RWPE1 (cell line): ENCODE data around the gene RBBP8NL.

Source experiments
- CTCF ChIA-PET: fragments of 350-600 bp; sonication (Branson Sonifier 250); formaldehyde crosslinking; extraction: SDS; loops from one replicate; lab custom pipeline; 2021; lab: Yijun Ruan, JAX
- POLR2A ChIA-PET: fragments of 400-600 bp; formaldehyde crosslinking; extraction: SDS; loops from one replicate; lab custom pipeline; 2020; ENCODE audit warnings: antibody characterized with exemption; ENCODE audit not compliant: low non-redundant PET; lab: Yijun Ruan, JAX
- DNase-seq: peaks from one replicate; pipeline ENCODE4 v3.0.0; 2012; ENCODE audit warnings: low spot score
- H3K27ac ChIP-seq: fragments of 450-650 bp; 2 replicates; pipeline ENCODE4 v1.5.1; 2017
- TF ChIP-seq, protein P1 (sequence below): fragments of 450-650 bp; conservative IDR thresholded peaks from 2 replicates; pipeline ENCODE4 v1.5.1; 2017; ENCODE audit warnings: low read depth, mild to moderate bottlenecking

RBBP8NL gene

DNA sequence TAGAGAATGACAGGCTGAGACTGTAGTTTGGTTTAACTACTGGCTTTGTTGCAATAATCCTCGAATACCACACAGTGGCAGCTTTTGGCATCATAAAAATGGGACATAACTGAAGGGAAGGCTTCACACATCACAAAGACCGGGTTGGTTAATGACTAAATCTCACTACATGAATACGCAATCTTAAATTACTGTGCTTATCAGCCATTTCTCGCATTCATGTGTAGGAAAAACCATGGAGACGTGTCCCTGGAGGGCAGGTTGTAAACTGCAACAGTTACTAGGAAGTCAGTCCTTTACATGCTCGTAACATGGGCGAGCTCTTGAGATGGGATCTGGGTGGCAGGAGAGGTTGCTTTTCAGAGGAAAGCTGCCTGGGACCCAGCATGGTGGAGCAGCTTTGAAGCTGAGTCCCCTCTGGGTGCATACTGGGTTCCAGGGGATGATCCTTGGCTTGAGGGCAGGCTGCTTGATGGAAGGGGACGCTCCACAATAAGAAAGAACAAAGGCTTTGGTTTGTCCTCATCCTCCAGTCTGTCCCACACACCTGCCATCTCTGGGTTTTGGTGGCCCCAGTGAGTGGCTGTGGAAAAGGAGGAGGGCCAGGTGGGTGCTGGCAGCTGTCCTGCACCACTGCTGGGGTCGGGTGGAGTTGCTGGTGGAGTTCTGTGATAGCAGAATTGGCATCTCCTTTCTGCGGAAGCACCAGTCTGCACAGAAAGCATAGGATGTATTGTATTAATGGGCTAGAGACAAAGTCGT is 38.3 kb downstream of the RBBP8NL start:
- TF ChIP-seq, protein P1, sequence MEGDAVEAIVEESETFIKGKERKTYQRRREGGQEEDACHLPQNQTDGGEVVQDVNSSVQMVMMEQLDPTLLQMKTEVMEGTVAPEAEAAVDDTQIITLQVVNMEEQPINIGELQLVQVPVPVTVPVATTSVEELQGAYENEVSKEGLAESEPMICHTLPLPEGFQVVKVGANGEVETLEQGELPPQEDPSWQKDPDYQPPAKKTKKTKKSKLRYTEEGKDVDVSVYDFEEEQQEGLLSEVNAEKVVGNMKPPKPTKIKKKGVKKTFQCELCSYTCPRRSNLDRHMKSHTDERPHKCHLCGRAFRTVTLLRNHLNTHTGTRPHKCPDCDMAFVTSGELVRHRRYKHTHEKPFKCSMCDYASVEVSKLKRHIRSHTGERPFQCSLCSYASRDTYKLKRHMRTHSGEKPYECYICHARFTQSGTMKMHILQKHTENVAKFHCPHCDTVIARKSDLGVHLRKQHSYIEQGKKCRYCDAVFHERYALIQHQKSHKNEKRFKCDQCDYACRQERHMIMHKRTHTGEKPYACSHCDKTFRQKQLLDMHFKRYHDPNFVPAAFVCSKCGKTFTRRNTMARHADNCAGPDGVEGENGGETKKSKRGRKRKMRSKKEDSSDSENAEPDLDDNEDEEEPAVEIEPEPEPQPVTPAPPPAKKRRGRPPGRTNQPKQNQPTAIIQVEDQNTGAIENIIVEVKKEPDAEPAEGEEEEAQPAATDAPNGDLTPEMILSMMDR: no peak
- DNase-seq: no peak
- peak overlapping the region; percentile 88 for H3K27ac ChIP-seq
- ChIA-PET CTCF (interaction anchor here (0.6 to 1.3 kb wide), 4 partner anchors 22 to 228 kb away, joined by 3 to 4 read pairs (median 3); partner anchors contain the start of gene LAMA5), POLR2A (interaction anchor here (0.9 to 1.6 kb wide), 2 partner anchors 21 to 39 kb away, joined by 3 to 4 read pairs; no protein-coding TSS in a partner anchor)

DNA sequence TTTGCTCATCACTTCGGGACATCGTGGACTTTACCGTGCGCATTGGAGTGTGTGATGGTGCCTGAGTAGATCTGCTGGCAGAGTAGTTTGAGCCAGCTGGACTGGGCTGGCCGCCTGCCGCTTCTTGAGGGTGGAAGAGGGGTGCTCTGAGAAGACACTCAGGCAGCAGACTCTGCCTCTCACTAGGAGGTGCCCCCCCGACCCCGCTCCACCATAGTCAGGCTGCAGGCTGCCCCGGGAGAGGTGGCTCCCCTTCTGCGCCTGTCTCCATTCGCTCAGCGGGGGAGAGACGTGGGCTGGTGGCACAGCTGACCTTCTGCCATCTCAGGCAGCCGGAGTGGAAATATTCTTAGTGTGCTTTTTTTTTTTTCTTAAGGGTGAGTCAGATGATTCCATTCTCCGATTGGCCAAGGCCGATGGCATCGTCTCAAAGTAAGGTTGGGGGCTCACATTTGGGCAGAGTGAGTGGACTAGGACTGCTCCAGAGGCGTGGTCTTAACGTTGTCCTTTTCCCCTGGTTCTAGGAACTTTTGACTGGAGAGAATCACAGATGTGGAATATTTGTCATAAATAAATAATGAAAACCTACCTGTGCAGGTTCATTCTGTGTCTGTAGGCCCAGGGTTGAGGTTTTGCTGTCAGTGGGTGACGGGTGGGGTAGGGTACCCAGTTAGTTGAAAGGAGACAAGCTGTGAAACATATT is 39.3 kb downstream of the RBBP8NL start:
- POLR2A ChIA-PET: interaction anchor here (0.7 to 1.6 kb wide), 5 partner anchors 11 to 1185 kb away, joined by 3 to 9 read pairs (median 4); no protein-coding TSS in a partner anchor
- H3K27ac ChIP-seq: peak overlapping the region; percentile 88
- TF ChIP-seq, protein P1: no peak
- no peak for DNase-seq
- CTCF ChIA-PET: interaction anchor here (0.5 to 1.3 kb wide), 4 partner anchors 21 to 1174 kb away, joined by 3 to 4 read pairs (median 3); partner anchors contain the start of gene LAMA5

DNA sequence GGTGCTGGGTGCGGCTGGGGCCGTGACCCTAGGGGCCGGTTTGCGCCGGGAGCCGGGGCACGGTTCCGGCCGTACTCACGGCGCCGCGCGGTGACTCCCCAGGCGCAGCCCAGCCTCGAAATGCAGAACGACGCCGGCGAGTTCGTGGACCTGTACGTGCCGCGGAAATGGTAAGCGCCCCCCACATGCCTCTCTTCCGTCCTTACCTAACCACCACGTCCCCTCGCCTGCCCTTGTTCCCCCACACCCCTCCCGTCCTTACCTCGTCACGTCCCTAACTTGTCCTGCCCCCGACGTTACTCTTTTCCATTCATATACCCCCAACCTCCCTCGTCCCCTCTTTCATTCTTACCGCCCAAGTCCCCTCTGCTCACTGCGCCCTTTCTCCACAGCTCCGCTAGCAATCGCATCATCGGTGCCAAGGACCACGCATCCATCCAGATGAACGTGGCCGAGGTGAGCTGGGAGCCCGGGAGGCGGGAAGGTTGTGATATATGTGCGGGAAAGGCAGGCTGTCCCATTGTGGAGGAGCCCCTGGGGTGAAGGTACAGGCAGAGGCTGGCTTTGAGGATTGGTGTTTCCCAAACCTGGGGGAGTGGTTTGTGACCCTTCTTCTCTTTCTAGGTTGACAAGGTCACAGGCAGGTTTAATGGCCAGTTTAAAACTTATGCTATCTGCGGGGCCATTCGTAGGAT is 40.0 kb downstream of the RBBP8NL start:
- TF ChIP-seq, protein P1: no peak
- no peak for DNase-seq
- H3K27ac ChIP-seq: peak overlapping the region; percentile 88
- ChIA-PET CTCF (interaction anchor here (0.6 to 2.6 kb wide), 3 partner anchors 18 to 1174 kb away, joined by 3 to 10 read pairs (median 6); no protein-coding TSS in a partner anchor), POLR2A (interaction anchor here (0.6 to 1.6 kb wide), 10 partner anchors 10 to 1186 kb away, joined by 3 to 9 read pairs (median 4); no protein-coding TSS in a partner anchor)

DNA sequence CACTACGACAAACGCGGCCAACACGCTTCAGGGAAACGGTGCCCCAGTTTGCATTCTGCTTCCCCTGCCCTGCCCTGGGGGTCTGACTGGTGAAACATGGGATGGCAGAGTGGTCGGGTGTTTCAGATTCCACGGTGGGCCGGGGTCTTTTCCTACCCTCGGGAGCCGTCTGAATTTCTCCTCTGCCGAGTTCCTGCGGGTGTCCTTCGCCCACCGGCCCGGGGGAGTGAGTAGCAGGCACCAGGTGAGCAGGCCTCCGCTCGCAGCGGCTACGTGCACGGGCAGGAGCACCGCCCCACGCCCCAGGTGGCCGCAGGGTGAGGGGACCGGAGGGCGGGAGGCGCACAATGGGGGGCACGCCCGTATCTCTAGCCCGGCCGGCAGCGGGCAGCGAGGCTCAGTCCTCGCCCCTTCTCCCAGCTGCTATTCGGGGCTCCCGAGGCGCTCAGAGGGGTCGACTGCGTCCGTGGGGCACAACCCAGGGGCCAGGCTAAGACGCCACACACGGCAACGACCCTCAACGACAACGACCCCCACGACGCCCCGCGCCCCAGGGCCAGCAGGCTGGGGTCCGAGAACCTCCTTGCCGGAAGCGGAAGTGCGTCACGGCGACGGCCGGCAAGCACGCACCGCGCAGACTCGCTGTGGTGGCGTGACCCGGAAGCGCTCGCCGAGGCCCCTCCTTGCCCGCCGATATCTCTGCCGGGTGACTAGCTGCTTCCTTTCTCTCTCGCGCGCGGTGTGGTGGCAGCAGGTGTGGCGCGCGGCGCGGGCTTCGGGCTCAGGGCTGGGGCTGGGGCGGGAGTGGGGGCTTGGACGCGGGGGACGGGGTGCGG is 40.7 kb downstream of the RBBP8NL start, which contains the start of gene RPS21:
Gene RPS21, plus strand, starts transcription at position 721 of the 836 bp plus-strand sequence. CDS start 236 bp downstream, outside the sequence.
- ChIA-PET POLR2A (interaction anchor here (0.5 to 1.5 kb wide), 14 partner anchors 8 to 489 kb away, joined by 3 to 9 read pairs (median 3); no protein-coding TSS in a partner anchor), CTCF (interaction anchor here (0.7 to 2.6 kb wide), 4 partner anchors 18 to 81 kb away, joined by 3 to 10 read pairs (median 4); no protein-coding TSS in a partner anchor)
- H3K27ac ChIP-seq: peak within 1 kb of the TSS; percentile 88
- TF ChIP-seq, protein P1: no peak
- DNase-seq: peak; percentile 94

DNA sequence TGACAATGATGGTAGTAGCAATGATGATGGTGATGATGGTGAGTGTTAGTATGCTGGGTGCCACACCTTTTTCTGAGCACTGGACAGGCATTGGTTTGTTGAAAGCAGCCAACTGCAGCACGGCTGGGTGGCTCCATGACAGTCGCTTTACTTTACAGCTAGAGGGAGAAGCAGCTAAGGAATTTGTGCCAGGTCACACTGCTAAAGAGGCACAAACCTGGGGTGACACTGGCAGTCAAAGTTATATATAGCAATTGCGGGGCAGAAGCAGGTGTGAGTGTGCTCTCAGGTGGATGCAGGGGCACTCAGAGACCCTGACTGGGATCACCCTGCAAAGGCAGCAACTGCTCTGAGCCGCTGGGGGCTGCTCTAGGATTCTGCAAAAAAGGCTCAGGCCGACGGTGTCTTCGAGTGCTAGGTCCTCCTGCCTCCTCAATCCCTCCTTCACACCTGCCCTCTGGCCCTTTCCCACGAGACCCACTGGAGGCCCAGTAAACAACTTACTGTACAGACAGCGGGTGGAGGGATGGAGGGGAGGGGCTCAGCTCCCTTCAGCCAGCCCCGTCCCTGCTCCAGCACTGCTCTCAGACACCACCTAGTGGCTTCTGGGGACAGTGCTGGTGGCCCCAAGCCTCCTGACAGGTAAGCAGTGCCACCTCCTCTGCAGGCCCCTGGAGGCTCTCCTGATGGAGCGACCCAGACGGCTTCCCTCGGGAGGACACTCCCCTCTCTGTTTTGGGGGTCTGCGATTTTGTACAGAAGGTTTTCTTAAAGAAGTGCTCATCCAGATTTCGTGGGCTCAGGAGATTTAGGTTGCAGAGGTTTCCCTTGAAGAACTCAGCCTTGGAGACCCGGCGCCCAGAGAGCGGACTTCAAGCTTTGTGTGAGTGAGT is 44.8 kb downstream of the RBBP8NL start:
- ChIA-PET POLR2A (interaction anchor here (0.5 to 2.8 kb wide), 5 partner anchors 13 to 500 kb away, joined by 4 to 22 read pairs (median 5); partner anchors contain the start of gene LAMA5), CTCF (interaction anchor here (0.5 to 3.7 kb wide), 27 partner anchors 8 to 1323 kb away, joined by 3 to 173 read pairs (median 4); partner anchors contain the start of genes ADRM1 and LAMA5)
- DNase-seq: peak; percentile 93
- H3K27ac ChIP-seq: peak overlapping the region; percentile 81
- TF ChIP-seq, protein P1: peak; percentile 100
